ENCODE data around the gene LRRC3.

GRCh38 chr21:44437696-44438431 lies 17.4 kb upstream of the LRRC3 start:
- TF ChIP-seq POLR2A (IDR thresholded peaks at IDR 0.05; ENCODE audit: low read depth, low read length) = no peak
- no peak for TF ChIP-seq SPI1 (IDR thresholded peaks at IDR 0.05; ENCODE audit: low read depth, low read length)
- TF ChIP-seq TAF1 (IDR thresholded peaks at IDR 0.05; ENCODE audit: low read depth, low read length) = no peak
- no peak for TF ChIP-seq POU2F2 (IDR thresholded peaks at IDR 0.05; ENCODE audit: low read depth, low read length)
- no peak for TF ChIP-seq POLR2AphosphoS5 (IDR thresholded peaks at IDR 0.05; ENCODE audit: low read depth, low read length)
- TF ChIP-seq PAX5 (IDR thresholded peaks at IDR 0.05; ENCODE audit: insufficient read depth, low read length, severe bottlenecking) = no peak

Measured in GM12891 (cell line).